Lung (tissue), 12 donors: Measurements from ENCODE around the gene ILRUN. TPM values are rescaled to one million over a fixed set of nuclear protein-coding genes. Genes with fewer than 3 reads are reported as not detected.
A peak's percentile ranks its signal among the peaks of the same experiment; 100 is the strongest.
"Not testable (repeated sequence)": the region's sequence is repeated elsewhere in the genome, so short reads cannot be mapped to it uniquely, and the experiment has no call there.

Source experiments
- ATAC-seq: fragments of 200-7000 bp; cut with Tn5 transposase; one replicate; pipeline ENCODE4 v1.9.1; 2020; ENCODE audit warnings: moderate number of reproducible peaks; ENCODE audit not compliant: insufficient read depth, low FRiP score
- DNase-seq, 3 donors: peaks; one replicate each; pipeline ENCODE4 v3.0.0-alpha.2; 2013 to 2017
- H3K27ac ChIP-seq, 2 donors: one replicate each; pipeline ENCODE4 v1.5.1; 2013; ENCODE audit warnings: mild to moderate bottlenecking in 2 of 2, moderate library complexity in 2 of 2, control low read depth in 1 of 2, inconsistent platforms in 1 of 2, low read depth in 1 of 2, low read length in 1 of 2
- H3K27me3 ChIP-seq, 3 donors: one replicate each; pipeline ENCODE4 v1.5.1; 2013; ENCODE audit warnings: low read length in 2 of 3; ENCODE audit not compliant: control insufficient read depth in 3 of 3, insufficient read depth in 3 of 3
- H3K36me3 ChIP-seq, 4 donors: one replicate each; pipeline ENCODE4 v1.5.1; 2013; ENCODE audit warnings: low read length in 4 of 4, mild to moderate bottlenecking in 1 of 4, moderate library complexity in 1 of 4; ENCODE audit not compliant: control insufficient read depth in 4 of 4, insufficient read depth in 4 of 4
- H3K4me1 ChIP-seq, 5 donors: one replicate each; pipeline ENCODE4 v1.5.1; 2013; ENCODE audit warnings: low read length in 5 of 5, mild to moderate bottlenecking in 2 of 5, moderate library complexity in 1 of 5; ENCODE audit not compliant: control insufficient read depth in 5 of 5, insufficient read depth in 5 of 5
- H3K4me3 ChIP-seq: one replicate; pipeline ENCODE4 v1.5.1; 2013; ENCODE audit warnings: mild to moderate bottlenecking, control low read depth, moderate library complexity
- H3K9ac ChIP-seq, 2 donors: one replicate each; pipeline ENCODE4 v1.5.1; 2013; ENCODE audit warnings: low read length in 2 of 2, control low read depth in 1 of 2; ENCODE audit not compliant: insufficient read depth in 1 of 2
- H3K9me3 ChIP-seq, 4 donors: one replicate each; pipeline ENCODE4 v1.5.1; 2013; ENCODE audit warnings: low read length in 3 of 4, mild to moderate bottlenecking in 1 of 4, moderate library complexity in 1 of 4; ENCODE audit not compliant: control insufficient read depth in 4 of 4, insufficient read depth in 3 of 4
- CTCF ChIP-seq: IDR thresholded peaks from 2 replicates; pipeline ENCODE4 v1.5.1; 2012; ENCODE audit warnings: mild to moderate bottlenecking; ENCODE audit errors: control extremely low read depth, extremely low read depth
- WGBS, 2 donors: extraction: QIAGEN DNeasy Blood & Tissue Kit; methylation state at CpG; one replicate each; pipeline ENCODE4 v1.1.7; 2013; 5-methylcytosine and 5-hydroxymethylcytosine counted together
- polyA plus RNA-seq, 2 donors: library from polyadenylated mRNA; stranded (reverse); fragments of 200-250 nt; gene quantifications; one replicate each; pipeline ENCODE4 v1.2.1, GENCODE V29; 2013
- total RNA-seq, 2 donors: library from RNA; depleted of rRNA in 1 of 2; stranded (reverse); fragments of >200 nt in 1 of 2; gene quantifications; one replicate each; pipeline ENCODE4 v1.2.1, GENCODE V29; 2014 to 2021
- donor health status: control.
- donor health status: control.
- donor health status: Bipolar disorder and iron deficiency.
- donor health status: healthy.
- donor health status: DM: yes; HTN: yes; CAD: no.

Gene ILRUN
- total and polyA plus RNA-seq, 4 donors = 51.9 to 70.1 (median 56.0) TPM

DNA sequence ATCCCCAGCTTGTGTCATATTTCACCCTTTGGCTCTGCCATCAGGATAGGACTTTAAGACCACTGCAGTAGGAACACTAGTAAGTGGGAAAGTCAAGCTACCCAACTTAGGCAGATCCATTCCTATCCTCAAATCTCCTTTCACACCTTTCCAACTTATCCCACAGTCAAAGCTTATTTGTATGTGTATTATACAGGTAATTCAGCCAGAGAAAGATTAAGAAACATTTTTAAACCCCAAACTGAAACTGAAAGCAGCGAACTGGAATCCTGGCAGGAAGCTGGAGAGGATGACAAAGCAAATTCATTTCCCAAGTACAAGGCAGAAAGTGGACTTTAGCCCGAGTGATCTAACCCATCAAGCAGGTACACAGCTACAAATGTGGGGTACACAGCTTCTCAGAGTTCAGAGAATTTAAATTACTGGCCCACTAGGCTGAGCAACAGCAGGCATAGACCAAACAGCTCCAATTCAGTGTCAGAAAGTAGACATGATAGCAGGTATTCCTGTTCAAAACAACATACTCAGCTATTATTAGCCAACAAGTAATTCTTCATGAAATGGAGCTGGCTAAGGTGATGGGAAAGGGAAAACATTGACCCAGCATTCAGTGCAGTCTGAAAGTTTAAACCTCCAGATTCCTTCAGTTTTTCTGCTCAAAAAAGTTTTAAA lies 39.1 kb downstream of the ILRUN start:
- H3K36me3 ChIP-seq = peaks cover 0 to 8% (median 4%) of the 10 kb centered on the region in 4 donors
- peak overlapping the region; percentile 1 for H3K4me3 ChIP-seq
- ATAC-seq (peak; percentile 60), DNase-seq (peak; percentile 52 to 88 (median 87))
- no peaks in the 10 kb centered on the region for H3K27me3 ChIP-seq
- peak overlapping the region; percentile 96 to 98 for H3K27ac ChIP-seq
- H3K9ac ChIP-seq = peak overlapping the region in 1 of 2 donors; percentile 77
- WGBS, 2 donors = 0 to 3% methylated on average over 2 of the region's 2 CpGs
- peaks cover 9 to 35% (median 14%) of the 10 kb centered on the region in 5 donors for H3K4me1 ChIP-seq
- no peaks in the 10 kb centered on the region for H3K9me3 ChIP-seq
- TF ChIP-seq CTCF = no peak

GRCh38 chr6:34657037-34657306 lies 39.6 kb downstream of the ILRUN start:
- Histone ChIP-seq H3K36me3 (peaks cover 0 to 10% (median 4%) of the 10 kb centered on the region in 4 donors), H3K9ac (peak overlapping the region in 1 of 2 donors; percentile 77), H3K9me3 (no peaks in the 10 kb centered on the region), H3K27ac (peak overlapping the region; percentile 96 to 98), H3K27me3 (no peaks in the 10 kb centered on the region), H3K4me1 (peaks cover 9 to 35% (median 14%) of the 10 kb centered on the region in 5 donors), H3K4me3 (no peak overlapping the region)
- peak in 1 of 3 donors; percentile 90 for DNase-seq
- WGBS, 2 donors = 3% methylated on average over 1 of the region's 1 CpG
- ATAC-seq = no peak
- no peak for TF ChIP-seq CTCF

GRCh38 chr6:34656378-34657036 lies 40.1 kb downstream of the ILRUN start:
- no peaks in the 10 kb centered on the region for H3K27me3 ChIP-seq
- no peak for ATAC-seq
- WGBS, 2 donors = 12 to 17% methylated on average over 5 of the region's 5 CpGs
- H3K4me3 ChIP-seq = no peak overlapping the region
- H3K4me1 ChIP-seq = peaks cover 9 to 35% (median 14%) of the 10 kb centered on the region in 5 donors
- no peak for TF ChIP-seq CTCF
- H3K27ac ChIP-seq = peak overlapping the region; percentile 72 to 98
- H3K36me3 ChIP-seq = peaks cover 0 to 10% (median 4%) of the 10 kb centered on the region in 4 donors
- peak in 2 of 3 donors; percentile 69 to 73 for DNase-seq
- no peaks in the 10 kb centered on the region for H3K9me3 ChIP-seq
- H3K9ac ChIP-seq = peak overlapping the region in 1 of 2 donors; percentile 77

DNA sequence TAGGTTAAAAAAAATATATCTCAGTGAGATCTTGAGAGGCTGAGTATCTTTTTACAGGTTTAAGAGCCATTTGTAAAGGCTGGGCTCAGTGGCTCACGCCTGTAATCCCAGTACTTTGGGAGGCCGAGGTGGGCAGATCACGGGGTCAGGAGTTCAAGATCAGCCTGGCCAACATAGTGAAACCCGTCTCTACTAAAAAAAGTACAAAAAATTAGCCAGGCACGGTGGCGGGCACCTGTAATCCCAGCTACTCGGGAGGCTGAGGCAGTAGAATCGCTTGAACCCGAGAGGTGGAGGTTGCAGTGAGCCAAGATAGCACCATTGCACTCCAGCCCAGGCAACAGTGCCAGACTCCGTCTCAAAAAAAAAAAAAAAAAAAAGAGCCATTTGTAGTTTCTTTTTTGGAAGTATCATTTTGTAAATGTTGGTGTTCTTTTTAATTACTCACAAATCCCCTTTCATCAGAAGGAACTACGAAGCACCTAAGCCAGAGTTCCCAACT lies 40.6 kb downstream of the ILRUN start:
- WGBS, 2 donors = 63 to 67% methylated on average over 11 of the region's 11 CpGs
- Histone ChIP-seq H3K36me3 (peaks cover 0 to 10% (median 4%) of the 10 kb centered on the region in 4 donors), H3K4me1 (peaks cover 9 to 36% (median 14%) of the 10 kb centered on the region in 5 donors), H3K9ac (peak overlapping the region in 1 of 2 donors; percentile 61), H3K27ac (peak overlapping the region; percentile 72 to 98)
- peak; percentile 45 for ATAC-seq
- not testable (repeated sequence) for H3K27me3 ChIP-seq, DNase-seq, H3K9me3 ChIP-seq, H3K4me3 ChIP-seq
